Measurements from ENCODE around the gene THOC1.
"Not testable (repeated sequence)": the region's sequence is repeated elsewhere in the genome, so short reads cannot be mapped to it uniquely, and the experiment has no call there.

THOC1 gene, protein sequence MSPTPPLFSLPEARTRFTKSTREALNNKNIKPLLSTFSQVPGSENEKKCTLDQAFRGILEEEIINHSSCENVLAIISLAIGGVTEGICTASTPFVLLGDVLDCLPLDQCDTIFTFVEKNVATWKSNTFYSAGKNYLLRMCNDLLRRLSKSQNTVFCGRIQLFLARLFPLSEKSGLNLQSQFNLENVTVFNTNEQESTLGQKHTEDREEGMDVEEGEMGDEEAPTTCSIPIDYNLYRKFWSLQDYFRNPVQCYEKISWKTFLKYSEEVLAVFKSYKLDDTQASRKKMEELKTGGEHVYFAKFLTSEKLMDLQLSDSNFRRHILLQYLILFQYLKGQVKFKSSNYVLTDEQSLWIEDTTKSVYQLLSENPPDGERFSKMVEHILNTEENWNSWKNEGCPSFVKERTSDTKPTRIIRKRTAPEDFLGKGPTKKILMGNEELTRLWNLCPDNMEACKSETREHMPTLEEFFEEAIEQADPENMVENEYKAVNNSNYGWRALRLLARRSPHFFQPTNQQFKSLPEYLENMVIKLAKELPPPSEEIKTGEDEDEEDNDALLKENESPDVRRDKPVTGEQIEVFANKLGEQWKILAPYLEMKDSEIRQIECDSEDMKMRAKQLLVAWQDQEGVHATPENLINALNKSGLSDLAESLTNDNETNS

GRCh38 chr18:267688-268552 is at the start of gene THOC1:
THOC1 (minus strand) TSS chr18:268047; CDS start chr18:268019, 28 bp downstream.
- DNase-seq (ENCODE audit: low read depth) = peak; percentile 98

DNA sequence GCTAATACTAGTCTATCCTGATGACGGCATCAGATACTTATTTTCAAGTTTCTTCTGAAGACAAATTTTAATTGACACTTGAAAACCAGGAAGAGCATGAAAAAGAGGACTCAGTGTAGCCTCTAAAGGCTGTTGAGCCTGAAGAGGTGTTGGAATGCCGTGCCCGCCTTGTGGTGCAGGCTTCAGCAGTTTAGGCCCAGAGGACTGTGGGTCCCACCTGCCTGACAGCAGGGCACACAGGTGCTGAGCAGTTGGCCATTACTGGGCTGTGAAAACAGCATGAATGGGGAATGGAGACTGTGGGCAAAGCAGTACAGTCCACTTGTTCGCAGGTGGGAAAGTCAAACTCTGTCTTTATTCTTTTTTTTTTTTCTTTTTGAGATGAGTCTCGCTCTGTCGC is 49.8 kb upstream of the THOC1 start:
- no peak for DNase-seq (ENCODE audit: low read depth)

- DNase-seq (ENCODE audit: low read depth) = no peak
Measured at GRCh38 chr18:316393-316792, 48.5 kb upstream of the THOC1 start.

DNA sequence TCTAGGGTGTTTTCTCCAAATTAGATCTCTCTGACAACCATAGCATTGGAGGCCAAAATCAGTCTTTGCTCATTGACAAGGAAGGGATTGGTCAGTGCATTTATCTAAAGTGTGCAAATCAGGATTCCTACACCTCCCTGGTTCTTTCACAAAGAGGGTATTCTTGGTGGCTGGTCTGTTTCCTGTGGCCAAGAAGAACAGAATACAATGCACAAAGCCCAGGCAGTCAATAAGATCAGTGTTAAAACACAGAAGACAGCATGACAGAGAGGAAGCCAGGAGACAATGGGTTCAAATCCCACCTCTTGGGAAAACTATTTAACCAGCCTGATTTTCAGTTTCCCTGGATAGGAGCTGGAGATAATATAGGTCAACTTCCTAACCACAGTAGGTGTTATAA is 46.1 kb upstream of the THOC1 start:
- DNase-seq (ENCODE audit: low read depth) = no peak

GRCh38 chr18:312415-312814 is 44.6 kb upstream of the THOC1 start:
- DNase-seq (ENCODE audit: low read depth) = no peak

GRCh38 chr18:310042-310441 is 42.2 kb upstream of the THOC1 start:
- no peak for DNase-seq (ENCODE audit: low read depth)

DNA sequence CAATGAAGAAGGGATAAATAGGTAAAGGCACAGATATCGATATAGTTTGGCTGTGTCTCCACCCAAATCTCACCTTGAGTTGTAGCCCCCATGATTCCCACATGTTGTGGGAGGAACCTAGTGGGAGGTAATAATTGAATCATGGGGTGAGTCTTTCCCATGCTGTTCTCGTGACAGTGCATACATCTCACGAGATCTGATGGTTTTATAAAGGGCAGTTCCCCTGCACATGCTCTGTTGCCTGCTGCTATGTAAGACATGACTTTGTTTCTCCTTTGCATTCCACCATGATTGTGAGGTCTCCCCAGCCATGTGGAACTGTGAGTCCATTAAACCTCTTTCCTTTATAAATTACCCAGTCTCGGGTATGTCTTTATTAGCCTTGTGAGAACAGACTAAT is 40.2 kb upstream of the THOC1 start:
- not testable (repeated sequence) for DNase-seq (ENCODE audit: low read depth)

DNA sequence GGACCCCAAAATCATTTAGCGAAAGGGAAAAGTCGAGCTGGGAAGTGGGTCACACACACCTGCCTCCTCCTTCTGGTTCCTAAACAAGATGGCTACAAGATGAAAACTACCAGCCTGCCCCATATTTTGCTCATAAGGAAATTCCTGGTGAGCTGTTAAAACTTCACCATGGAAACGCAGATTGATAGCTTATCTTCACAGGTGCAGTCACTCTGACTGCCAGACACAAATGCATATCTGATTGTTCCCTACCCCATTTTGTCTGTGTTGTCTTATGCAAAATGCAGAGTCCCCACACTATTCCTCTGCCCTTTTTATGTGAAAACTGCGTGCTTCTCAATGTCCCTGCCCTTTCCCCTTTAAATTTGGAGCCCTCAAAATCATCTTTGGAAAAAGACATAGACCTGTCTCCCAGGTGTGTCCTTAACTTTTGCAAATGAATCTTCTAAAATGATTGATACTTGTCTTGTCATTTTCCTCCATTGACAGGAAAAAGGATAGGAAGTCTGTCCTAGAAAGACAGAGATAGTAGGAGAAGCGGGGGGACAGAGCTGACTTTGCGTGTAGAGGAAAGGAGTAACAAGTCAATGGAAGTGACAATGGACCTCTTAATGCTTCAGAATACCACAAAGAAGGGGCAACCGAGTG is 38.9 kb upstream of the THOC1 start:
- no peak for DNase-seq (ENCODE audit: low read depth)

- peak; percentile 27 for DNase-seq (ENCODE audit: low read depth)
Measured at GRCh38 chr18:305003-305501, 37.2 kb upstream of the THOC1 start.

DNA sequence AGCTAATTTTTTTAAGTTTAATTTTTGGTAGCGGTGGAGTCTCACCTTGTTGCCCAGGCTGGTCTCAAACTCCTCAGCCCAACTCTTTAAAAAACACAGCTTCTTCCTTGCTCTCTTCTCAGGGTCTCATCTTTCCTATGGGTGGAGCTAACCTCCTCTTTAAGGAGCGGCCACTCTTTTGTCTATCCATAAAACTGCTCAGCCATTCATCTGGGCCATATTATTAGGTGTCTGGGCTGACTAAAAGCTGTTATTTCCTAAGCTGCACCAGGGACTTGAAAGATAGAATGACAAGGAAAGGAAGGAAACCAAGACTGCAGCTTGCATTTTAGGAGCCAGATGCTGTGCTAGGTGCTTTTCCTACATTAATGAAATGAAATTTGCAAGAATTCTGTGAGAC is 35.8 kb upstream of the THOC1 start:
- DNase-seq (ENCODE audit: low read depth) = no peak

- no peak for DNase-seq (ENCODE audit: low read depth)
Measured at GRCh38 chr18:303011-303410, 35.2 kb upstream of the THOC1 start.

- no peak for DNase-seq (ENCODE audit: low read depth)
Measured at GRCh38 chr18:302097-302496, 34.2 kb upstream of the THOC1 start.

DNA sequence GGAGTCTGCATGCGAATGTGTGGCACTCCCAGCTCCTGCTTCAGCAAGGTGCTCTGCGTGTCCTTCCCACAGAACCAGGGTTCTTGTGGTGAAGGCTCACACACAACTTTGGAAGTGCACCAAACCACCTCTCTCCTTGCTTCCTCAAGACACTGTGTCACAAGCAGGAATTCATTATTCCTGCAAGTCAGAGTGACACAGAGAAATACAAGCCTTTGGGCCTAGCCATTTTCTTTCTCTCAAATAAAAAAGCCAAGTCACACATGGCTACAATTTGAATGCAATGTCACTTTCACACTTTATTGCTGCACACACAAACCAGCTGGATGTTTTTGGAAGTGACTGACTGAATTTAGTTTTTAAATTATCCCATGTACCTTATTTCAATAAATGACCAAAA is 30.1 kb upstream of the THOC1 start:
- DNase-seq (ENCODE audit: low read depth) = no peak

DNA sequence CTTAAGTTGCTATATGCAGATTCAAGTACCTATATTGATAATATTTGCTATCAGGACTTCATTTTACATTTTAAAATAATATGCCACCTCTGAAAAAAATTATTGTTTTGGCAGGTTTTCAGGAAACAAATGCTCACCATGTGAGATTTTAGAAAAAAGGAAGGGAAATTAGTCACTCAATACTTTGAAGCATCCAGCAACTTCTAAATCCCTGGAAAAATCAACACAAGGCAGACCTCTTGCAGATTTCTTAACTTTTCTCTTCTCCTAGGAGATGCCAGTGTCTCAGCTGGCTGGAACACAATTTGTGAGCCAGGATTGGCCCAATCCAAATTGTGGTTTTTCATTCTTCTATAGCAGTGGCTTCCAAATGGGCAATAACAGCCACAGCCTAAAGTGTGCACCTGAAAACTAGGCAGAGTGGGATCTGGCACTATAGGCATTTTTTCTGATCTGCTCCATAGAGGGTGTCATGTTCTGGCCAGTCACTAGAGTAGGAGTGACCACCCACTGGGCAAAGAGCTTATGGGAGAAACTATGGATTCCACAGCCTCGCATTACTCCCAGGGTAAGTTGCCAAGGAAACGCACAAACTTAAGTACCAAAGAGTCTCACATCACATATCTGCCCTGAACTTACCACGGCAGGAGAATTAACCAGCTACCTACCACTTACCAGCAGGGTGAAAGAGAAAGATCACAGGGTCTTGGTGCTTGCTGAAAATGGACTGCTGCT is 28.1 kb upstream of the THOC1 start:
- no peak for DNase-seq (ENCODE audit: low read depth)

DNA sequence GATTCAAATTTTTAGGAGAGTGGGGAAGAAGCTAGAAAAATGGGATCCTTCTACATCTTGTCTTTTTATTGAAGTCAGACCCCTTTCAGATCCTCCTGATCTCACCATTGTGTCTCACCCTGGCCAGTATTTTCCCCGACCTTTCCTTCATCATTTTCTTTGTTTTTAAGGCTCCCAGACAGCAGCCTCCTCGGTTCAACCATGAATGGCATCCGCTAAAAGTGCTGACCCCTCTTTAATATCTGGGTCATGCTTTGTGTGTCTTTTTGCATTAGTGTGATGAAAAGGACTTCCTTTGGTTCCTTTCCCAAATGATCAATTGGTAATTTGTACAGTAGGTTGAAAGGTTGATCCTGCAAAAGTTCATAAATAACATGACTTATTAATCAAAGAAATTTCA is 26.7 kb upstream of the THOC1 start:
- no peak for DNase-seq (ENCODE audit: low read depth)

GRCh38 chr18:293536-293935 is 25.7 kb upstream of the THOC1 start:
- peak; percentile 30 for DNase-seq (ENCODE audit: low read depth)

- peak; percentile 54 for DNase-seq (ENCODE audit: low read depth)
Measured at GRCh38 chr18:292271-292670, 24.4 kb upstream of the THOC1 start.

DNA sequence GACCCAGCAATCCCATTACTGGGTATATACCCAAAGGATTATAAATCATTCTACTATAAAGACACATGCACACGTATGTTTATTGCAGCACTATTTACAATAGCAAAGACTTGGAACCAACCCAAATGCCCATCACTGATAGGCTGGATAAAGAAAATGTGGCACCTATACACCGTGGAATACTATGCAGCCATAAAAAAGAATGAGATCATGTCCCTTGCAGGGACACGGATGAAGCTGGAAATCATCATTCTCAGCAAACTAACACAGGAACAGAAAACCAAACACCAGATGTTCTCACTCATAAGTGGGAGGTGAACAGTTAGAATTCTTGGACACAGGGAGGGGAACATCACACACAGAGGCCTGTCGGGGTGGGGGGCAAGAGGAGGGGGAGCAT is 22.1 kb upstream of the THOC1 start:
- not testable (repeated sequence) for DNase-seq (ENCODE audit: low read depth)

- no peak for DNase-seq (ENCODE audit: low read depth)
Measured at GRCh38 chr18:289026-289425, 21.2 kb upstream of the THOC1 start.

GRCh38 chr18:286515-287310 is 18.9 kb upstream of the THOC1 start:
- peak; percentile 66 for DNase-seq (ENCODE audit: low read depth)

Data from ELR (cell line).